ENCODE results near the gene COL23A1. TPM values are rescaled to one million over a fixed set of nuclear protein-coding genes. Genes with fewer than 3 reads are reported as not detected.

The COL23A1 gene
- total and polyA plus RNA-seq, 2 experiments from 2014 or later: 4.8 to 8.2 TPM

DNA sequence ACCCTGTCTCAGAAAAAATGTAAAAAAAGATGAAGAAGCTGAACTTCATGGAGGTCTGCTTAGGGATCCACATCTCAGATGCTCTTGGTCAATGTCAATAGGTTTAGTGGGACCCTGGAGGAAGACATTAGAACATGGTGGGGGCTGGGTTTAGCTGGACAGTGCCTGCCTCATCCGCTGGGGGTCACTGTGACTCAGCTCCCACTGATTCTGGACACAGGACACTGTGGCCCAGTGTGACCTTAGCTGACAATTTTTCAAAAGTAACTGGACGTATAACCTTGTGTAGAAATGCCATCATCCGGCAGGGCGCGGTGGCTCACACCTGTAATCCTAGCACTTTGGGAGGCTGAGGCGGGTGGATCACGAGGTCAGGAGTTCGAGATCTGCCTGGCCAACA lies 393.2 kb downstream of the COL23A1 start:
- ATAC-seq (peak; percentile 65), DNase-seq (ENCODE audit: low spot score) (peak; percentile 65)
- no peaks in the 10 kb centered on the region for H3K4me1 ChIP-seq (ENCODE audit: insufficient read depth)
- H3K36me3 ChIP-seq (ENCODE audit: insufficient read depth): 0 out of 2 replicates have a peak, but pooled peaks cover 2% of the 10 kb centered on the region
- H3K9me2 ChIP-seq (ENCODE audit: insufficient read depth): no peaks in the 10 kb centered on the region
- H3K36me3 Mint-ChIP-seq (ENCODE audit: low read depth): peaks cover 17% of the 10 kb centered on the region
- no peaks in the 10 kb centered on the region; the same call in 1 of the 2 replicates for H4K20me1 ChIP-seq (replicated peaks; ENCODE audit: insufficient read depth)
- no peak overlapping the region for H3K27ac Mint-ChIP-seq
- peaks cover 29% of the 10 kb centered on the region for H3K4me1 Mint-ChIP-seq
- no peaks in the 10 kb centered on the region for H3K27me3 ChIP-seq (ENCODE audit: insufficient read depth)
- H2AFZ ChIP-seq: no peak overlapping the region
- no peaks in the 10 kb centered on the region for H3K79me2 ChIP-seq (replicated peaks; ENCODE audit: insufficient read depth)
- H3K4me3 ChIP-seq: no peak overlapping the region
- no peak overlapping the region for H3K27ac ChIP-seq (ENCODE audit: low read depth)
- peaks cover 19% of the 10 kb centered on the region for H3K27me3 Mint-ChIP-seq (ENCODE audit: insufficient read depth, low read depth, poor library complexity)
- 0 out of 2 replicates have a peak, but pooled peaks cover 3% of the 10 kb centered on the region for H3F3A ChIP-seq (replicated peaks; ENCODE audit: low read depth)
- H3K9me3 Mint-ChIP-seq: peaks cover 18% of the 10 kb centered on the region
- TF ChIP-seq CTCF (conservative IDR thresholded peaks at IDR 0.05; ENCODE audit: low read depth in 2 of 2) (peak; percentile 72 to 79), ZNF114 (CRISPR knock-in tag; IDR thresholded peaks at IDR 0.05) (no peak)
- H3K4me2 ChIP-seq: no peak overlapping the region
- H3K4me3 Mint-ChIP-seq: no peak overlapping the region

DNA sequence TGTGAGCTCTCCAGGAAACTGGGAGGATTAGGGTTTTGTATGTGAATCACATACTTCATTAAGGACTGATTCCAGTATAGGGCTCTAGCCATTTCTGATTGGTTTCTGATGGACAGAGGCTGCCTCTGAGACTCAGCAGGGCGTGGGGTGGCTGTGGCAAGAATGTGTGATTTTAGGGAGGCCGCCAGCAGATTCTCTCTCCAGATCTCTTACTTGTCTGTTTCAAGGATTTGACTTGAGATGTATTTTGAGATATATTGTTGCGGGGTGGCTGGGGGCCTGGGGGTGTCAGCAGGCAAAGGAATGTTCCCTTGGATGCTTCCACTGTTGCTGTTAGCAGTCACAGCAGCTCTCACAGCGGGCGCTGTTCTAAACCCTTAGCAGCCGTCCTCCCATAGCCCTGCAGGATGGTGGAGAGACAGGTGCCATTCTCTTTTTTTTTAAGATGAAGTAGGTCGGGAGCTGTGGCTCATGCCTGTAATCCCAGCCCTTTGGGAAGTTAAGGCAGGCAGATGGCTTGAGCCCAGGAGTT lies 393.8 kb downstream of the COL23A1 start:
- H3F3A ChIP-seq (replicated peaks; ENCODE audit: low read depth): 0 out of 2 replicates have a peak, but pooled peaks cover 3% of the 10 kb centered on the region
- H3K79me2 ChIP-seq (replicated peaks; ENCODE audit: insufficient read depth): no peaks in the 10 kb centered on the region
- Mint-ChIP-seq H3K27ac (no peak overlapping the region), H3K4me1 (peaks cover 29% of the 10 kb centered on the region), H3K9me3 (peaks cover 23% of the 10 kb centered on the region), H3K27me3 (ENCODE audit: insufficient read depth, low read depth, poor library complexity) (peaks cover 19% of the 10 kb centered on the region), H3K4me3 (no peak overlapping the region), H3K36me3 (ENCODE audit: low read depth) (peaks cover 17% of the 10 kb centered on the region)
- H3K4me2 ChIP-seq: no peak overlapping the region
- no peak overlapping the region for H3K4me3 ChIP-seq
- H3K4me1 ChIP-seq (ENCODE audit: insufficient read depth): no peaks in the 10 kb centered on the region
- no peak overlapping the region; the same call in 1 of the 2 replicates for H3K27ac ChIP-seq (ENCODE audit: low read depth)
- 0 out of 2 replicates have a peak, but pooled peaks cover 2% of the 10 kb centered on the region for H3K36me3 ChIP-seq (ENCODE audit: insufficient read depth)
- peak; percentile 30; the same call in 2 of the 3 replicates for ATAC-seq
- H3K27me3 ChIP-seq (ENCODE audit: insufficient read depth): no peaks in the 10 kb centered on the region
- H4K20me1 ChIP-seq (replicated peaks; ENCODE audit: insufficient read depth): no peaks in the 10 kb centered on the region; the same call in 1 of the 2 replicates
- no peak for DNase-seq (ENCODE audit: low spot score)
- H2AFZ ChIP-seq: no peak overlapping the region
- no peaks in the 10 kb centered on the region for H3K9me2 ChIP-seq (ENCODE audit: insufficient read depth)
- TF ChIP-seq, protein P1, sequence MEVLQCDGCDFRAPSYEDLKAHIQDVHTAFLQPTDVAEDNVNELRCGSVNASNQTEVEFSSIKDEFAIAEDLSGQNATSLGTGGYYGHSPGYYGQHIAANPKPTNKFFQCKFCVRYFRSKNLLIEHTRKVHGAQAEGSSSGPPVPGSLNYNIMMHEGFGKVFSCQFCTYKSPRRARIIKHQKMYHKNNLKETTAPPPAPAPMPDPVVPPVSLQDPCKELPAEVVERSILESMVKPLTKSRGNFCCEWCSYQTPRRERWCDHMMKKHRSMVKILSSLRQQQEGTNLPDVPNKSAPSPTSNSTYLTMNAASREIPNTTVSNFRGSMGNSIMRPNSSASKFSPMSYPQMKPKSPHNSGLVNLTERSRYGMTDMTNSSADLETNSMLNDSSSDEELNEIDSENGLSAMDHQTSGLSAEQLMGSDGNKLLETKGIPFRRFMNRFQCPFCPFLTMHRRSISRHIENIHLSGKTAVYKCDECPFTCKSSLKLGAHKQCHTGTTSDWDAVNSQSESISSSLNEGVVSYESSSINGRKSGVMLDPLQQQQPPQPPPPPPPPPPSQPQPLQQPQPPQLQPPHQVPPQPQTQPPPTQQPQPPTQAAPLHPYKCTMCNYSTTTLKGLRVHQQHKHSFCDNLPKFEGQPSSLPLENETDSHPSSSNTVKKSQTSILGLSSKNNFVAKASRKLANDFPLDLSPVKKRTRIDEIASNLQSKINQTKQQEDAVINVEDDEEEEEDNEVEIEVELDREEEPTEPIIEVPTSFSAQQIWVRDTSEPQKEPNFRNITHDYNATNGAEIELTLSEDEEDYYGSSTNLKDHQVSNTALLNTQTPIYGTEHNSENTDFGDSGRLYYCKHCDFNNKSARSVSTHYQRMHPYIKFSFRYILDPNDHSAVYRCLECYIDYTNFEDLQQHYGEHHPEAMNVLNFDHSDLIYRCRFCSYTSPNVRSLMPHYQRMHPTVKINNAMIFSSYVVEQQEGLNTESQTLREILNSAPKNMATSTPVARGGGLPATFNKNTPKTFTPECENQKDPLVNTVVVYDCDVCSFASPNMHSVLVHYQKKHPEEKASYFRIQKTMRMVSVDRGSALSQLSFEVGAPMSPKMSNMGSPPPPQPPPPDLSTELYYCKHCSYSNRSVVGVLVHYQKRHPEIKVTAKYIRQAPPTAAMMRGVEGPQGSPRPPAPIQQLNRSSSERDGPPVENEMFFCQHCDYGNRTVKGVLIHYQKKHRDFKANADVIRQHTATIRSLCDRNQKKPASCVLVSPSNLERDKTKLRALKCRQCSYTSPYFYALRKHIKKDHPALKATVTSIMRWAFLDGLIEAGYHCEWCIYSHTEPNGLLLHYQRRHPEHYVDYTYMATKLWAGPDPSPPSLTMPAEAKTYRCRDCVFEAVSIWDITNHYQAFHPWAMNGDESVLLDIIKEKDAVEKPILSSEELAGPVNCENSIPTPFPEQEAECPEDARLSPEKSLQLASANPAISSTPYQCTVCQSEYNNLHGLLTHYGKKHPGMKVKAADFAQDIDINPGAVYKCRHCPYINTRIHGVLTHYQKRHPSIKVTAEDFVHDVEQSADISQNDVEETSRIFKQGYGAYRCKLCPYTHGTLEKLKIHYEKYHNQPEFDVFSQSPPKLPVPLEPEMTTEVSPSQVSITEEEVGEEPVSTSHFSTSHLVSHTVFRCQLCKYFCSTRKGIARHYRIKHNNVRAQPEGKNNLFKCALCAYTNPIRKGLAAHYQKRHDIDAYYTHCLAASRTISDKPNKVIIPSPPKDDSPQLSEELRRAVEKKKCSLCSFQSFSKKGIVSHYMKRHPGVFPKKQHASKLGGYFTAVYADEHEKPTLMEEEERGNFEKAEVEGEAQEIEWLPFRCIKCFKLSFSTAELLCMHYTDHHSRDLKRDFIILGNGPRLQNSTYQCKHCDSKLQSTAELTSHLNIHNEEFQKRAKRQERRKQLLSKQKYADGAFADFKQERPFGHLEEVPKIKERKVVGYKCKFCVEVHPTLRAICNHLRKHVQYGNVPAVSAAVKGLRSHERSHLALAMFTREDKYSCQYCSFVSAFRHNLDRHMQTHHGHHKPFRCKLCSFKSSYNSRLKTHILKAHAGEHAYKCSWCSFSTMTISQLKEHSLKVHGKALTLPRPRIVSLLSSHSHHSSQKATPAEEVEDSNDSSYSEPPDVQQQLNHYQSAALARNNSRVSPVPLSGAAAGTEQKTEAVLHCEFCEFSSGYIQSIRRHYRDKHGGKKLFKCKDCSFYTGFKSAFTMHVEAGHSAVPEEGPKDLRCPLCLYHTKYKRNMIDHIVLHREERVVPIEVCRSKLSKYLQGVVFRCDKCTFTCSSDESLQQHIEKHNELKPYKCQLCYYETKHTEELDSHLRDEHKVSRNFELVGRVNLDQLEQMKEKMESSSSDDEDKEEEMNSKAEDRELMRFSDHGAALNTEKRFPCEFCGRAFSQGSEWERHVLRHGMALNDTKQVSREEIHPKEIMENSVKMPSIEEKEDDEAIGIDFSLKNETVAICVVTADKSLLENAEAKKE (CRISPR knock-in tag; IDR thresholded peaks at IDR 0.05): no peak
- no peak for TF ChIP-seq JUNB (IDR thresholded peaks at IDR 0.05; ENCODE audit: unreplicated experiment)
- no peak for TF ChIP-seq CREB1 (CRISPR knock-in tag; IDR thresholded peaks at IDR 0.05; ENCODE audit: low read depth)
- TF ChIP-seq CTCF (conservative IDR thresholded peaks at IDR 0.05; ENCODE audit: low read depth in 2 of 2): no peak
- TF ChIP-seq STAT1 (IDR thresholded peaks at IDR 0.05; ENCODE audit: unreplicated experiment): no peak
- no peak for TF ChIP-seq EZH2 (IDR thresholded peaks at IDR 0.05; ENCODE audit: low read depth, unreplicated experiment)
- TF ChIP-seq ZNF331 (CRISPR knock-in tag; IDR thresholded peaks at IDR 0.05; ENCODE audit: low read depth): no peak
- TF ChIP-seq ETS1 (IDR thresholded peaks at IDR 0.05): no peak
- TF ChIP-seq NANOG (IDR thresholded peaks at IDR 0.05; ENCODE audit: borderline replicate concordance): no peak

Data from GM23338 (cell line).